GM18505 (cell line): Measurements from ENCODE around the gene CD164.

Experiments
- ATAC-seq: cut with Tn5 transposase; IDR thresholded peaks from one replicate; pipeline ENCODE4 v1.9.1; 2021; ENCODE audit not compliant: unreplicated experiment
- POLR2A ChIP-seq: IDR thresholded peaks from 4 replicates; pipeline ENCODE4 v1.6.1; 2011; ENCODE audit warnings: borderline replicate concordance; ENCODE audit not compliant: insufficient read depth, insufficient read length; ENCODE audit errors: extremely low read depth

CD164 gene

GRCh38 chr6:109363753-109364152, 18.5 kb downstream of the CD164 start:
- no peak for ATAC-seq
- no peak for TF ChIP-seq POLR2A

GRCh38 chr6:109362102-109362884, 20.0 kb downstream of the CD164 start:
- TF ChIP-seq POLR2A, result no peak
- ATAC-seq, result no peak

- ATAC-seq, result no peak
- no peak for TF ChIP-seq POLR2A
Observed at GRCh38 chr6:109360791-109361190, 21.5 kb downstream of the CD164 start.

GRCh38 chr6:109360281-109360680, 22.0 kb downstream of the CD164 start:
- no peak for TF ChIP-seq POLR2A
- no peak for ATAC-seq

GRCh38 chr6:109359248-109359647, 23.0 kb downstream of the CD164 start:
- TF ChIP-seq POLR2A, result no peak
- ATAC-seq, result no peak

- no peak for ATAC-seq
- no peak for TF ChIP-seq POLR2A
Observed at GRCh38 chr6:109358204-109358603, 24.1 kb downstream of the CD164 start.

DNA sequence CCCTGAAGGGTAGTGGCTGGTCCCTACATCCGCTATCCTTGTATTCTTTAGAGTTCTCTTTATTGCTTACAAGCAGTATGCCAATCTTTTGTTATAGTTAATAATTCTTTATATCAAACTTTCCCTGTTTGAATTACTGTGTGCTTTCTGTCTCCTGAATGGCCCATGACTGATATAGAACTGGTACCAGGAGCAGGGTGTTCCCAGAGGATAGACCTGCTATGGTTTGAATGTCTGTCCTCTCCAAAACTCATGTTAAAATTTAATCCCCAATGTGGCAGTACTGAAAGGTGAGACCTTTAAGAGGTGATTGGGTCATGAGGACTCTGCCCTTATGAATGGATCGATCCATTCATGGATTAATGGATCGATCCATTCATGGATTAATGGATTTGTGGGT, 26.0 kb downstream of the CD164 start:
- TF ChIP-seq POLR2A, result no peak
- ATAC-seq, result no peak

GRCh38 chr6:109351231-109352130, 30.8 kb downstream of the CD164 start:
- ATAC-seq, result no peak
- TF ChIP-seq POLR2A, result no peak

GRCh38 chr6:109349419-109349987, 32.8 kb downstream of the CD164 start:
- no peak for ATAC-seq
- TF ChIP-seq POLR2A, result no peak

- no peak for ATAC-seq
- no peak for TF ChIP-seq POLR2A
Observed at GRCh38 chr6:109348226-109348625, 34.0 kb downstream of the CD164 start.

- no peak for ATAC-seq
Observed at GRCh38 chr6:109347779-109348178, 34.5 kb downstream of the CD164 start.

DNA sequence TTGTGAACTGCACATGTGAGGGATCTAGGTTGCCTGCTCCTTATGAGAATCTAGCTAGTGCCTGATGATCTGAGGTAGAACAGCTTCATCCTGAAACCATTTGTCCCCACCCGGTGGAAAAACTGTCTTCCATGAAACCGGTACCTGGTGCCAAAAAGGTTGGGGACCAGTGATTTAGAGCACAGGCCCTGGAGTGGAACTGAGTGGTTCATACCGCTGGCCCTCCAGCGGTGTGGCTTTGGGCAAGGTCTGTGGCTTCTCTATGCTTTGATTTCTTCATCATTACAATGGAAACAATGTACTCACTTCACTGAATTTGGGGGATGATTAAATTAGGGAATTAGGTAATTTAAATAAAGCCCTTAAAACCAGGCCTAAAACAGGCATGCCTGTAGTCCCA, 36.3 kb downstream of the CD164 start:
- no peak for ATAC-seq
- no peak for TF ChIP-seq POLR2A

More at GRCh38 chr6:109347779-109348178, 34.5 kb downstream of the CD164 start:
- no peak for TF ChIP-seq POLR2A

DNA sequence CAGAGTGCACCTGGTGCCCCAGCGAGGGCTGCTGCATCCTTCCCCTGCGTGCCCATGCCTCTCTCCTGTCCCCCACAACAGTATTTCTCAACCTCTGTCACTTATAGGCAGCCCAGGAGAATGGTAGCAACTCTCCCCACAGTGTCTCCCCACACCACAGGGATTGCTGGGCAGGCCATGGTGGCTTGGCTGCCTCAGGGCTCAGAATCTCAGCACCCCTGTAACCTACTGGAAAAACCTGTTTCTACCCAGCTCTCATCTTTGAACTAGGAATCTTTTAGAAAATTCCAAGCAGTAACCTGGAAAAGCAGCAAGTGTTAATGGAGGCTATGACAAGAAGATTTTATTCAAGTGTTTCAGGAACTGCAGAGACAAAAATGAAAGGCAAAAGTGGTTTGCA, 38.0 kb downstream of the CD164 start:
- no peak for ATAC-seq
- no peak for TF ChIP-seq POLR2A

- TF ChIP-seq POLR2A, result no peak
- no peak for ATAC-seq
Observed at GRCh38 chr6:109343518-109343917, 38.7 kb downstream of the CD164 start.

DNA sequence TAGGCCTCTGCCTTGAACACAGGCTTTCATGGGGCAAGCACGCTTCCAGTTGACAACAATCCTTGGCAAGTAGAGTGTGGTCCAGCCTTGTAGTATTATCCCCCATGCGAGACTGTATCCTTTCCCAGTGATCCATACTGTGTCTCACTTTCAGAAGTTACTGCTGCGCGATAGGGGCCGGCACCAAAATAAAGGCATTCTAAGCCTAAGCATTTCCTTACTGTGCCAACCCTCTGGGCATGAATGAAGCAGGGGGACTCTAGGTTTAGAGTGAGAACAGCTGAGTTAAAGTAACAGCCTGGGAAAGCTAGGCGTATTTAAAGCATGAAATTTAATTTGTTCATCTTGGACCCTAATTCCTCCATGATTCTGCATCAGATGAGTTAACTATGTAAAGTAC, 39.4 kb downstream of the CD164 start:
- ATAC-seq, result no peak
- TF ChIP-seq POLR2A, result no peak
